Neural progenitor cell (in vitro differentiated cells): ENCODE results near the gene NFKBIE.

Source experiments
- CTCF ChIP-seq: fragments of 200-600 bp; sonication (generic); IDR thresholded peaks from 2 replicates; pipeline ENCODE4 v1.5.1; 2017; ENCODE audit warnings: antibody characterized with exemption, mild to moderate bottlenecking
- EZH2 ChIP-seq: fragments of 200-600 bp; sonication (generic); IDR thresholded peaks from 2 replicates; pipeline ENCODE4 v1.6.1; 2017; ENCODE audit warnings: antibody characterized with exemption, mild to moderate bottlenecking, moderate library complexity
- EZH2phosphoT487 ChIP-seq: fragments of 200-600 bp; sonication (generic); IDR thresholded peaks from 2 replicates; pipeline ENCODE4 v1.6.1; 2017; ENCODE audit warnings: antibody characterized with exemption

GRCh38 chr6:44303842-44304241 lies 38.5 kb upstream of the NFKBIE start:
- TF ChIP-seq CTCF (no peak), EZH2 (no peak), EZH2phosphoT487 (no peak)
